NCI-H2171 treated with DMSO at 0.1 percent for 48 hours (cell line): Measurements from ENCODE around the gene WDR91.
A peak's percentile ranks its signal among the peaks of the same experiment; 100 is the strongest.
"Not testable (repeated sequence)": the region's sequence is repeated elsewhere in the genome, so short reads cannot be mapped to it uniquely, and the experiment has no call there.

Experiments
- DNase-seq: peaks from one replicate; lab custom pipeline; 2025; lab: John Stamatoyannopoulos, UW

Gene WDR91

GRCh38 chr7:135211179-135211945, at the start of gene WDR91:
Gene WDR91 (minus strand): TSS chr7:135211526. CDS start chr7:135211502, 24 bp downstream.
- DNase-seq: peak; percentile 89

- peak; percentile 37 for DNase-seq
Observed at GRCh38 chr7:135260470-135260869, 49.1 kb upstream of the WDR91 start.

- no peak for DNase-seq
Observed at GRCh38 chr7:135259702-135260101, 48.4 kb upstream of the WDR91 start.

- no peak for DNase-seq
Observed at GRCh38 chr7:135258585-135258984, 47.3 kb upstream of the WDR91 start.

GRCh38 chr7:135257790-135258189, 46.5 kb upstream of the WDR91 start:
- DNase-seq: no peak

GRCh38 chr7:135253851-135254771, 42.8 kb upstream of the WDR91 start:
- no peak for DNase-seq

GRCh38 chr7:135251496-135252391, 40.4 kb upstream of the WDR91 start:
- no peak for DNase-seq

GRCh38 chr7:135248546-135248945, 37.2 kb upstream of the WDR91 start:
- DNase-seq: no peak

GRCh38 chr7:135247746-135248471, 36.6 kb upstream of the WDR91 start:
- no peak for DNase-seq

GRCh38 chr7:135246191-135246825, 35.0 kb upstream of the WDR91 start:
- DNase-seq: no peak

- DNase-seq: no peak
Observed at GRCh38 chr7:135245226-135246190, 34.2 kb upstream of the WDR91 start.

GRCh38 chr7:135242096-135242684, 30.9 kb upstream of the WDR91 start:
- no peak for DNase-seq

GRCh38 chr7:135240441-135240840, 29.1 kb upstream of the WDR91 start:
- DNase-seq: peak; percentile 62

- no peak for DNase-seq
Observed at GRCh38 chr7:135239263-135239662, 27.9 kb upstream of the WDR91 start.

- DNase-seq: no peak
Observed at GRCh38 chr7:135238112-135238744, 26.9 kb upstream of the WDR91 start.

GRCh38 chr7:135236727-135237126, 25.4 kb upstream of the WDR91 start:
- no peak for DNase-seq

GRCh38 chr7:135235841-135236240, 24.5 kb upstream of the WDR91 start:
- DNase-seq: no peak

GRCh38 chr7:135234727-135235126, 23.4 kb upstream of the WDR91 start:
- DNase-seq: no peak

- not testable (repeated sequence) for DNase-seq
Observed at GRCh38 chr7:135234095-135234494, 22.8 kb upstream of the WDR91 start.
